Measurements from ENCODE around the gene PIP5K1B.

Gene PIP5K1B

GRCh38 chr9:68925175-68925574, 220.1 kb downstream of the PIP5K1B start:
- no peak for DNase-seq

GRCh38 chr9:68927165-68927564, 222.1 kb downstream of the PIP5K1B start:
- DNase-seq = no peak

- no peak for DNase-seq
These were observed 226.8 kb downstream of the PIP5K1B start for GRCh38 chr9:68931821-68932220.

GRCh38 chr9:68932458-68932857, 227.4 kb downstream of the PIP5K1B start:
- DNase-seq = no peak

GRCh38 chr9:68933434-68934328, 228.6 kb downstream of the PIP5K1B start:
- no peak for DNase-seq

- no peak for DNase-seq
These were observed 229.2 kb downstream of the PIP5K1B start for GRCh38 chr9:68934329-68934644.

GRCh38 chr9:68940573-68940972, 235.5 kb downstream of the PIP5K1B start:
- DNase-seq = no peak

- no peak for DNase-seq
These were observed 236.9 kb downstream of the PIP5K1B start for GRCh38 chr9:68941780-68942459.

GRCh38 chr9:68942790-68943189, 237.8 kb downstream of the PIP5K1B start:
- no peak for DNase-seq

- no peak for DNase-seq
These were observed 242.0 kb downstream of the PIP5K1B start for GRCh38 chr9:68947015-68947414.

GRCh38 chr9:68947842-68948569, 243.0 kb downstream of the PIP5K1B start:
- no peak for DNase-seq

GRCh38 chr9:68949271-68950000, 244.4 kb downstream of the PIP5K1B start:
- peak; percentile 9 for DNase-seq

GRCh38 chr9:68950188-68950587, 245.1 kb downstream of the PIP5K1B start:
- no peak for DNase-seq

- no peak for DNase-seq
These were observed 245.6 kb downstream of the PIP5K1B start for GRCh38 chr9:68950689-68951088.

GRCh38 chr9:68951879-68952659, 247.0 kb downstream of the PIP5K1B start:
- no peak for DNase-seq

GRCh38 chr9:68953771-68954170, 248.7 kb downstream of the PIP5K1B start:
- DNase-seq = no peak

GRCh38 chr9:68955330-68955729, 250.3 kb downstream of the PIP5K1B start:
- DNase-seq = no peak

- DNase-seq = no peak
These were observed 252.4 kb downstream of the PIP5K1B start for GRCh38 chr9:68957479-68957878.

- DNase-seq = no peak
These were observed 256.5 kb downstream of the PIP5K1B start for GRCh38 chr9:68961587-68961986.

- DNase-seq = no peak
These were observed 258.4 kb downstream of the PIP5K1B start for GRCh38 chr9:68963416-68963815.

GRCh38 chr9:68964102-68964541, 259.1 kb downstream of the PIP5K1B start:
- DNase-seq = no peak

GRCh38 chr9:68964765-68965164, 259.7 kb downstream of the PIP5K1B start:
- DNase-seq = no peak
